ENCODE data around the gene BEND3.
"Not testable (repeated sequence)": the region's sequence is repeated elsewhere in the genome, so short reads cannot be mapped to it uniquely, and the experiment has no call there.

BEND3 gene

GRCh38 chr6:107114926-107115694 lies at the start of gene BEND3:
Gene BEND3 (minus strand): TSS chr6:107115515. CDS start chr6:107099285, 16,230 bp downstream.
- peak; percentile 13 for DNase-seq (ENCODE audit: low read depth)

GRCh38 chr6:107164299-107164698 lies 49.0 kb upstream of the BEND3 start:
- not testable (repeated sequence) for DNase-seq (ENCODE audit: low read depth)

- no peak for DNase-seq (ENCODE audit: low read depth)
Measured at GRCh38 chr6:107161521-107161920, 46.2 kb upstream of the BEND3 start.

- no peak for DNase-seq (ENCODE audit: low read depth)
Measured at GRCh38 chr6:107156617-107157016, 41.3 kb upstream of the BEND3 start.

GRCh38 chr6:107154801-107155160 lies 39.5 kb upstream of the BEND3 start:
- DNase-seq (ENCODE audit: low read depth) = no peak

- no peak for DNase-seq (ENCODE audit: low read depth)
Measured at GRCh38 chr6:107154131-107154800, 39.0 kb upstream of the BEND3 start.

- no peak for DNase-seq (ENCODE audit: low read depth)
Measured at GRCh38 chr6:107152638-107153430, 37.5 kb upstream of the BEND3 start.

- DNase-seq (ENCODE audit: low read depth) = no peak
Measured at GRCh38 chr6:107144666-107145065, 29.4 kb upstream of the BEND3 start.

- no peak for DNase-seq (ENCODE audit: low read depth)
Measured at GRCh38 chr6:107144014-107144413, 28.7 kb upstream of the BEND3 start.

- DNase-seq (ENCODE audit: low read depth) = no peak
Measured at GRCh38 chr6:107140581-107140980, 25.3 kb upstream of the BEND3 start.

GRCh38 chr6:107136324-107136723 lies 21.0 kb upstream of the BEND3 start:
- DNase-seq (ENCODE audit: low read depth) = not testable (repeated sequence)

- DNase-seq (ENCODE audit: low read depth) = not testable (repeated sequence)
Measured at GRCh38 chr6:107135048-107135680, 19.8 kb upstream of the BEND3 start.

GRCh38 chr6:107132330-107132954 lies 17.1 kb upstream of the BEND3 start:
- no peak for DNase-seq (ENCODE audit: low read depth)

- no peak for DNase-seq (ENCODE audit: low read depth)
Measured at GRCh38 chr6:107129370-107129925, 14.1 kb upstream of the BEND3 start.

GRCh38 chr6:107128577-107128976 lies 13.3 kb upstream of the BEND3 start:
- DNase-seq (ENCODE audit: low read depth) = no peak

- DNase-seq (ENCODE audit: low read depth) = no peak
Measured at GRCh38 chr6:107128175-107128574, 12.9 kb upstream of the BEND3 start.

GRCh38 chr6:107125771-107126170 lies 10.5 kb upstream of the BEND3 start:
- no peak for DNase-seq (ENCODE audit: low read depth)

- DNase-seq (ENCODE audit: low read depth) = no peak
Measured at GRCh38 chr6:107124934-107125348, 9.6 kb upstream of the BEND3 start.

GRCh38 chr6:107123501-107123900 lies 8.2 kb upstream of the BEND3 start:
- no peak for DNase-seq (ENCODE audit: low read depth)

GRCh38 chr6:107122748-107123147 lies 7.4 kb upstream of the BEND3 start:
- DNase-seq (ENCODE audit: low read depth) = no peak

- DNase-seq (ENCODE audit: low read depth) = no peak
Measured at GRCh38 chr6:107121964-107122495, 6.7 kb upstream of the BEND3 start.
